Measurements from ENCODE around the gene SHLD2.

DNA sequence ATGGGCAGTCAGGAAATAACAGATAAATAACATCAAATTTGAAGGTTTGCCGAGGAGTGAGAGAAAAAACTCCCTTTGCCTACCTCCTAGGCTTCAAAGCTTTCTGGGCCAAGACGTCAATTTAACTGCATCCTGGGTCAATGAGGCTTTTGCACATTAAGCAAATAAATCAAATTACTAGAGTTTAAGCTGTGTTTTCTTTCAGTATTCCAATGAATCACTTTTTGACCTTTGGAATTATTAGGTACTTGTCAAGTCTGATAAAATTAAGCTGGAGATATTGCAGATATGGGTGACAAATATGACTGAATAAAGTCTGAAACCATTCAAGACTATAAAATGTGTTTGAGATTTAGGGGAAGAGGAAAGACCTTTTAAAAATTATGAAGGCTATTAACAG lies 22.6 kb upstream of the SHLD2 start:
- TF ChIP-seq GATA2 (IDR thresholded peaks at IDR 0.05; ENCODE audit: low read depth, low read length) (no peak), GATA3 (IDR thresholded peaks at IDR 0.05; ENCODE audit: low read depth, low read length) (no peak)

Data from SH-SY5Y (cell line).